Keratinocyte (primary cell): ENCODE measurements around the gene RGS9.

Experiments
- EZH2 ChIP-seq: IDR thresholded peaks from one replicate; pipeline ENCODE4 v1.6.1; 2012; ENCODE audit warnings: inconsistent platforms, mild to moderate bottlenecking, low read length, moderate library complexity
- TF ChIP-seq, protein P1 (sequence below), 3 experiments: IDR thresholded peaks in 1 of 3; conservative IDR thresholded peaks in 1 of 3; optimal IDR thresholded peaks in 1 of 3; 2 replicates in 2 of 3; 3 replicates in 1 of 3; pipeline versions ENCODE3 to v1.5.1; 2011; ENCODE audit warnings: low read length in 3 of 3, mild to moderate bottlenecking in 3 of 3, moderate library complexity in 2 of 3, control low read depth in 1 of 3, inconsistent platforms in 1 of 3; ENCODE audit not compliant: insufficient read depth in 2 of 3; ENCODE audit errors: extremely low read depth in 1 of 3

GRCh38 chr17:65173976-65174683 is 37.0 kb downstream of the RGS9 start:
- TF ChIP-seq, protein P1, sequence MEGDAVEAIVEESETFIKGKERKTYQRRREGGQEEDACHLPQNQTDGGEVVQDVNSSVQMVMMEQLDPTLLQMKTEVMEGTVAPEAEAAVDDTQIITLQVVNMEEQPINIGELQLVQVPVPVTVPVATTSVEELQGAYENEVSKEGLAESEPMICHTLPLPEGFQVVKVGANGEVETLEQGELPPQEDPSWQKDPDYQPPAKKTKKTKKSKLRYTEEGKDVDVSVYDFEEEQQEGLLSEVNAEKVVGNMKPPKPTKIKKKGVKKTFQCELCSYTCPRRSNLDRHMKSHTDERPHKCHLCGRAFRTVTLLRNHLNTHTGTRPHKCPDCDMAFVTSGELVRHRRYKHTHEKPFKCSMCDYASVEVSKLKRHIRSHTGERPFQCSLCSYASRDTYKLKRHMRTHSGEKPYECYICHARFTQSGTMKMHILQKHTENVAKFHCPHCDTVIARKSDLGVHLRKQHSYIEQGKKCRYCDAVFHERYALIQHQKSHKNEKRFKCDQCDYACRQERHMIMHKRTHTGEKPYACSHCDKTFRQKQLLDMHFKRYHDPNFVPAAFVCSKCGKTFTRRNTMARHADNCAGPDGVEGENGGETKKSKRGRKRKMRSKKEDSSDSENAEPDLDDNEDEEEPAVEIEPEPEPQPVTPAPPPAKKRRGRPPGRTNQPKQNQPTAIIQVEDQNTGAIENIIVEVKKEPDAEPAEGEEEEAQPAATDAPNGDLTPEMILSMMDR (optimal IDR thresholded peaks at IDR 0.05 in 1 of 3, IDR thresholded peaks at IDR 0.05 in 1 of 3, conservative IDR thresholded peaks at IDR 0.05 in 1 of 3; ENCODE audit: extremely low read depth in 1 of 3, insufficient read depth in 2 of 3, low read length in 3 of 3): no peak
- no peak for TF ChIP-seq EZH2
